HepG2 (cell line): ENCODE results near the gene GBE1. TPM values are rescaled to one million over a fixed set of nuclear protein-coding genes. Genes with fewer than 3 reads are reported as not detected.

Experiments
- AHR ChIP-seq: IDR thresholded peaks from 2 replicates; pipeline ENCODE4 v1.6.1; 2018; ENCODE audit warnings: missing genetic modification reagents, missing compliant biosample characterization
- AKAP8 ChIP-seq: sonication (generic); formaldehyde crosslinking; IDR thresholded peaks from 2 replicates; pipeline ENCODE4 v1.5.1; 2020; ENCODE audit warnings: mild to moderate bottlenecking, missing genetic modification reagents
- CSRNP2 ChIP-seq: sonication (generic); formaldehyde crosslinking; conservative IDR thresholded peaks from 2 replicates; pipeline ENCODE4 v1.8.0; 2022; ENCODE audit warnings: low read depth, missing genetic modification reagents
- MLLT10 ChIP-seq: sonication (generic); formaldehyde crosslinking; IDR thresholded peaks from 2 replicates; pipeline ENCODE4 v1.4.0; 2020; ENCODE audit warnings: missing genetic modification reagents
- MYC ChIP-seq: sonication (generic); formaldehyde crosslinking; IDR thresholded peaks from 2 replicates; pipeline ENCODE4 v1.9.0; 2021; ENCODE audit warnings: missing genetic modification reagents, borderline replicate concordance
- POLR2A ChIP-seq, 2 experiments: IDR thresholded peaks; 2 replicates each; pipeline ENCODE4 v1.6.1; 2011; ENCODE audit warnings: low read depth in 2 of 2, low read length in 2 of 2, mild to moderate bottlenecking in 1 of 2, moderate library complexity in 1 of 2; ENCODE audit not compliant: insufficient read depth in 1 of 2
- RORA ChIP-seq: sonication (generic); formaldehyde crosslinking; IDR thresholded peaks from 2 replicates; pipeline ENCODE4 v1.5.0; 2020; ENCODE audit warnings: mild to moderate bottlenecking, missing genetic modification reagents, moderate library complexity
- SMYD3 ChIP-seq: sonication (generic); formaldehyde crosslinking; IDR thresholded peaks from 2 replicates; pipeline ENCODE4 v1.8.1; 2023; ENCODE audit warnings: mild to moderate bottlenecking, missing genetic modification reagents
- SNRNP70 ChIP-seq: fragments of 200-400 bp; formaldehyde crosslinking; IDR thresholded peaks from 2 replicates; pipeline ENCODE4 v1.6.1; 2017; ENCODE audit warnings: mild to moderate bottlenecking, low read depth, low read length, moderate library complexity
- TCF7 ChIP-seq: sonication (generic); IDR thresholded peaks from 2 replicates; pipeline ENCODE4 v1.6.1; 2016; ENCODE audit warnings: antibody characterized with exemption, low read depth
- TCF7L2 ChIP-seq: IDR thresholded peaks from 2 replicates; pipeline ENCODE4 v1.6.1; 2011; ENCODE audit warnings: mild to moderate bottlenecking, low read depth, low read length, moderate library complexity
- TOE1 ChIP-seq: sonication (generic); formaldehyde crosslinking; IDR thresholded peaks from 2 replicates; pipeline ENCODE4 v1.4.0; 2020; ENCODE audit warnings: mild to moderate bottlenecking, missing genetic modification reagents
- ZC3H4 ChIP-seq: sonication (generic); formaldehyde crosslinking; IDR thresholded peaks from 2 replicates; pipeline ENCODE4 v1.4.0; 2020; ENCODE audit warnings: missing genetic modification reagents, borderline replicate concordance
- ZNF24 ChIP-seq: fragments of 450-650 bp; IDR thresholded peaks from 2 replicates; pipeline ENCODE4 v1.6.1; 2017; ENCODE audit warnings: antibody characterized with exemption, mild to moderate bottlenecking
- ZNF549 ChIP-seq: sonication (generic); formaldehyde crosslinking; IDR thresholded peaks from 2 replicates; pipeline ENCODE4 v1.5.0; 2020; ENCODE audit warnings: missing genetic modification reagents
- ZNF564 ChIP-seq: sonication (generic); formaldehyde crosslinking; IDR thresholded peaks from 2 replicates; pipeline ENCODE4 v1.8.1; 2023; ENCODE audit warnings: mild to moderate bottlenecking, missing genetic modification reagents
- ZNF570 ChIP-seq: sonication (generic); formaldehyde crosslinking; IDR thresholded peaks from 2 replicates; pipeline ENCODE4 v1.4.0; 2020; ENCODE audit warnings: mild to moderate bottlenecking, missing genetic modification reagents, borderline replicate concordance
- ZNF720 ChIP-seq: sonication (generic); formaldehyde crosslinking; IDR thresholded peaks from 2 replicates; pipeline ENCODE4 v1.4.0; 2020; ENCODE audit warnings: missing genetic modification reagents
- polyA plus RNA-seq, 8 experiments: library from polyadenylated mRNA; depleted of rRNA in 3 of 8; stranded (reverse) in 7 of 8; unstranded in 1 of 8; fragments of >200 nt; fragmentation: Illumina TruSeq in 4 of 8; extraction: Trizol in 4 of 8; gene quantifications; 2 replicates each; pipeline versions ENCODE4 v1.2.1 to v1.2.3, GENCODE V29; 2011 to 2016; ENCODE audit warnings: low read depth in 4 of 8, missing spikeins in 1 of 8, mixed read lengths in 1 of 8; ENCODE audit not compliant: insufficient read depth in 1 of 8
- total RNA-seq, 5 experiments: library from RNA; depleted of rRNA; stranded (reverse); fragments of >200 nt; fragmentation: Illumina TruSeq; extraction: Trizol; gene quantifications; 2 replicates each; pipeline ENCODE4 v1.2.3, GENCODE V29; 2016; ENCODE audit warnings: low read depth in 1 of 5
- TF ChIP-seq, protein P1 (sequence below): sonication (generic); formaldehyde crosslinking; IDR thresholded peaks from 2 replicates; pipeline ENCODE4 v1.4.0; 2020; ENCODE audit warnings: low read depth, mild to moderate bottlenecking, missing genetic modification reagents
- TF ChIP-seq, protein P2 (sequence below): sonication (generic); formaldehyde crosslinking; conservative IDR thresholded peaks from 2 replicates; pipeline ENCODE4 v1.8.0; 2022; ENCODE audit warnings: mild to moderate bottlenecking, moderate library complexity, missing genetic modification reagents
- TF ChIP-seq, protein P3 (sequence below): sonication (generic); formaldehyde crosslinking; IDR thresholded peaks from 2 replicates; pipeline ENCODE4 v1.4.0; 2020; ENCODE audit warnings: missing genetic modification reagents, mild to moderate bottlenecking, borderline replicate concordance
- TF ChIP-seq, protein P4 (sequence below): sonication (generic); formaldehyde crosslinking; IDR thresholded peaks from 2 replicates; pipeline ENCODE4 v1.5.0; 2020; ENCODE audit warnings: missing genetic modification reagents

GBE1 gene
- total and polyA plus RNA-seq, 2 of the 13 experiments (the other 11 are each of a cell fraction or from before 2014, with no cell fraction given), result 22.9 to 36.1 TPM

- TF ChIP-seq CSRNP2, result no peak
- peak; percentile 87 to 91 for TF ChIP-seq POLR2A (IDR thresholded peaks at IDR 0.05; ENCODE audit: insufficient read depth in 1 of 2, low read depth in 2 of 2, low read length in 2 of 2)
- TF ChIP-seq ZC3H4 (CRISPR knock-in tag), result no peak
- no peak; the same call in 1 of the 2 replicates for TF ChIP-seq ZNF570 (CRISPR knock-in tag)
- TF ChIP-seq MYC (CRISPR knock-in tag), result peak; percentile 89
- TF ChIP-seq, protein P1, sequence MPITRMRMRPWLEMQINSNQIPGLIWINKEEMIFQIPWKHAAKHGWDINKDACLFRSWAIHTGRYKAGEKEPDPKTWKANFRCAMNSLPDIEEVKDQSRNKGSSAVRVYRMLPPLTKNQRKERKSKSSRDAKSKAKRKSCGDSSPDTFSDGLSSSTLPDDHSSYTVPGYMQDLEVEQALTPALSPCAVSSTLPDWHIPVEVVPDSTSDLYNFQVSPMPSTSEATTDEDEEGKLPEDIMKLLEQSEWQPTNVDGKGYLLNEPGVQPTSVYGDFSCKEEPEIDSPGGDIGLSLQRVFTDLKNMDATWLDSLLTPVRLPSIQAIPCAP, result no peak
- no peak for TF ChIP-seq ZNF720 (CRISPR knock-in tag)
- TF ChIP-seq, protein P2, sequence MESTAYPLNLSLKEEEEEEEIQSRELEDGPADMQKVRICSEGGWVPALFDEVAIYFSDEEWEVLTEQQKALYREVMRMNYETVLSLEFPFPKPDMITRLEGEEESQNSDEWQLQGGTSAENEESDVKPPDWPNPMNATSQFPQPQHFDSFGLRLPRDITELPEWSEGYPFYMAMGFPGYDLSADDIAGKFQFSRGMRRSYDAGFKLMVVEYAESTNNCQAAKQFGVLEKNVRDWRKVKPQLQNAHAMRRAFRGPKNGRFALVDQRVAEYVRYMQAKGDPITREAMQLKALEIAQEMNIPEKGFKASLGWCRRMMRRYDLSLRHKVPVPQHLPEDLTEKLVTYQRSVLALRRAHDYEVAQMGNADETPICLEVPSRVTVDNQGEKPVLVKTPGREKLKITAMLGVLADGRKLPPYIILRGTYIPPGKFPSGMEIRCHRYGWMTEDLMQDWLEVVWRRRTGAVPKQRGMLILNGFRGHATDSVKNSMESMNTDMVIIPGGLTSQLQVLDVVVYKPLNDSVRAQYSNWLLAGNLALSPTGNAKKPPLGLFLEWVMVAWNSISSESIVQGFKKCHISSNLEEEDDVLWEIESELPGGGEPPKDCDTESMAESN (CRISPR knock-in tag), result peak; percentile 82
- TF ChIP-seq, protein P3, sequence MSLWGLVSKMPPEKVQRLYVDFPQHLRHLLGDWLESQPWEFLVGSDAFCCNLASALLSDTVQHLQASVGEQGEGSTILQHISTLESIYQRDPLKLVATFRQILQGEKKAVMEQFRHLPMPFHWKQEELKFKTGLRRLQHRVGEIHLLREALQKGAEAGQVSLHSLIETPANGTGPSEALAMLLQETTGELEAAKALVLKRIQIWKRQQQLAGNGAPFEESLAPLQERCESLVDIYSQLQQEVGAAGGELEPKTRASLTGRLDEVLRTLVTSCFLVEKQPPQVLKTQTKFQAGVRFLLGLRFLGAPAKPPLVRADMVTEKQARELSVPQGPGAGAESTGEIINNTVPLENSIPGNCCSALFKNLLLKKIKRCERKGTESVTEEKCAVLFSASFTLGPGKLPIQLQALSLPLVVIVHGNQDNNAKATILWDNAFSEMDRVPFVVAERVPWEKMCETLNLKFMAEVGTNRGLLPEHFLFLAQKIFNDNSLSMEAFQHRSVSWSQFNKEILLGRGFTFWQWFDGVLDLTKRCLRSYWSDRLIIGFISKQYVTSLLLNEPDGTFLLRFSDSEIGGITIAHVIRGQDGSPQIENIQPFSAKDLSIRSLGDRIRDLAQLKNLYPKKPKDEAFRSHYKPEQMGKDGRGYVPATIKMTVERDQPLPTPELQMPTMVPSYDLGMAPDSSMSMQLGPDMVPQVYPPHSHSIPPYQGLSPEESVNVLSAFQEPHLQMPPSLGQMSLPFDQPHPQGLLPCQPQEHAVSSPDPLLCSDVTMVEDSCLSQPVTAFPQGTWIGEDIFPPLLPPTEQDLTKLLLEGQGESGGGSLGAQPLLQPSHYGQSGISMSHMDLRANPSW (CRISPR knock-in tag), result no peak
- peak; percentile 80; the same call in 1 of the 2 replicates for TF ChIP-seq ZNF564 (CRISPR knock-in tag)
- no peak for TF ChIP-seq SNRNP70
- TF ChIP-seq SMYD3 (CRISPR knock-in tag), result 0 out of 2 replicates have a peak, but pooled peaks have one; percentile 55
- 0 out of 2 replicates have a peak, but pooled peaks have one; percentile 45 for TF ChIP-seq ZNF549
- peak; percentile 92 for TF ChIP-seq AKAP8 (CRISPR knock-in tag)
- TF ChIP-seq RORA (CRISPR knock-in tag), result no peak
- TF ChIP-seq TCF7L2, result no peak
- TF ChIP-seq ZNF24, result no peak
- no peak for TF ChIP-seq TOE1 (CRISPR knock-in tag)
- no peak for TF ChIP-seq MLLT10 (CRISPR knock-in tag)
- no peak for TF ChIP-seq TCF7
- peak; percentile 75 for TF ChIP-seq AHR
- TF ChIP-seq, protein P4, sequence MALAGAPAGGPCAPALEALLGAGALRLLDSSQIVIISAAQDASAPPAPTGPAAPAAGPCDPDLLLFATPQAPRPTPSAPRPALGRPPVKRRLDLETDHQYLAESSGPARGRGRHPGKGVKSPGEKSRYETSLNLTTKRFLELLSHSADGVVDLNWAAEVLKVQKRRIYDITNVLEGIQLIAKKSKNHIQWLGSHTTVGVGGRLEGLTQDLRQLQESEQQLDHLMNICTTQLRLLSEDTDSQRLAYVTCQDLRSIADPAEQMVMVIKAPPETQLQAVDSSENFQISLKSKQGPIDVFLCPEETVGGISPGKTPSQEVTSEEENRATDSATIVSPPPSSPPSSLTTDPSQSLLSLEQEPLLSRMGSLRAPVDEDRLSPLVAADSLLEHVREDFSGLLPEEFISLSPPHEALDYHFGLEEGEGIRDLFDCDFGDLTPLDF, result peak; percentile 87
These were observed at the start of gene GBE1 (continued) for GRCh38 chr3:81760924-81761903.
